Measurements from ENCODE around the gene CDK14.

The CDK14 gene

DNA sequence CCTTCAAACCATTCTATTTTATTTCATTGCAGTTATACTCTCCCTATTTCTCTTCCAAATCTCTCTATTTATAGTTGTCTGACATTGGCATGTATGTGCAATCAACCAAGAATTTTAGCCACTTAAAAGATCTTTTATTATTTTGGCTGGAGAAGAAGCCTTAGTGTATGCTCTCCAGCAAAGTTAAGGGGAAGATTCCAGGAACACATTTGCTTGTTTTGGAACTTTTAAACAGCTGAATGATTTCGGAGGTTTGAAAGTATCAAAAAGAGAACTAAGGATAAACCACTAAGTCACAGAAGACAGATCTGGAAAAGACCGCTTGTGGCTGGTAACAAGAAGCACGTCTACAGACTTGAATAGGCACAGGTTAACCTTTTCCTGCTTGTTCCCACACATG, 485.9 kb downstream of the CDK14 start:
- DNase-seq, result no peak

DNA sequence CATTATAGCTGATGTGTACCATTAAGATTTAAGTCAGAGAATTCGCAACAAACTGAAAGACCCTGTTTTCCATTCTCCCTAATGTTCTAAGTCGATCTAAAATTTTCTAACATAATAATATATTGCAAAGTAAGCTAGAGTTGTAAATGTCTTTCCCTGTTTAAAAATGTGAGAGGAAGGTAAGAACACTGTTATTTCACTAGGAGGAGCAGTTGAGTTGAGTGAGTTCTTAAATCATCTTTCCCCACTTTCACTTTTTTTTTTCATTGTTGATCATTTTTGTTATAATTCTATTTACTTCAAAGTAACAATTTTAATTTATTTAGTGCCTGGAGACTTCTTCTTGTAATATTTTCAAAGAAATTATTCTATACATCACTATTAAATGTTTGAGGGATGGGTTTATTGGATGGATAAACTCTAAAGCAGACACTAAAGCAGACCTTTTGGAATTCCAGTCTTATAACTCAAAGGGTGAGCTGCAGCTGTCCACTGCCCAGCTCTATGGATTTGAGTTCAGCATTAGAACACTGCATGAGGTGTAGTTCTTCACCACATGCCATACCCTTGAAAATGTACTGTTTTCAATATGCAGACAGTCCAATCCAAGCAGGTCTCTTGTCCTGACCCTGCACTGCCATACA, 486.9 kb downstream of the CDK14 start:
- DNase-seq, result no peak

DNA sequence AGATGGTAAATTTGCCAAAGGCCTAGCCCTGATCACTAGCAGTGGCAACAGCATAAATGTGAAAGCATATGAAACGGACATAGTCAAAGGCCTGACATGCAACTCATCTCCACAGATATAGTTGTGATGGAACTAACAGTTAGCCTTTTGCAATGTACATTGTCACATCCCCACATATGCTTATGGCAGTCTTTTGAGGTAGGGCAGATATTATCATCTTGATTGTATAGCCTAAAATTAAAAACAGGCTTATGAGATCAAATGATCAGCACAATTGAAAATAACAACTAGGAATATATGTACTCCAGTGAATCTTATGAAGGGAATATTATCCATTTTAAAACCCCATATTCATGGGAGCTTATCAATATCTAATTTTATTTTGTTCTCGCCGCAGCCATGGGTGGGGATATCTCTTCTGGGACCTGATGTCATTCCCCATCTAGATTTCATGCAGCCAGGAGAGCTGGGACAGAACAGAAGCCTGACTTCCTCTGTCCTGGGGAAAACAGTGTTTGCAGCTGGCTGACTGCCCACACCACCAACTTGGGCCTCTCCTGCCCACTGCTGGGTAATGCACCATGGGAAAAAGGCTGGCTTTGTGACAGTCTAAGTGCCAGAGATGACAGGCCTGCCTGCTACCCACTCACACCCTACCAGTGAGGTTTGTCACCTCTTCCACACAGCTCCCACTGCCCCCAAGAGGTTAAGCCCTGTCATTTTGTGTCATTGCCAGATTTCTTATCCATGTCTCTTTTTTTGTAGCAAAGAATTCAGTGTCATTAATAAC, 487.9 kb downstream of the CDK14 start:
- DNase-seq, result no peak

DNA sequence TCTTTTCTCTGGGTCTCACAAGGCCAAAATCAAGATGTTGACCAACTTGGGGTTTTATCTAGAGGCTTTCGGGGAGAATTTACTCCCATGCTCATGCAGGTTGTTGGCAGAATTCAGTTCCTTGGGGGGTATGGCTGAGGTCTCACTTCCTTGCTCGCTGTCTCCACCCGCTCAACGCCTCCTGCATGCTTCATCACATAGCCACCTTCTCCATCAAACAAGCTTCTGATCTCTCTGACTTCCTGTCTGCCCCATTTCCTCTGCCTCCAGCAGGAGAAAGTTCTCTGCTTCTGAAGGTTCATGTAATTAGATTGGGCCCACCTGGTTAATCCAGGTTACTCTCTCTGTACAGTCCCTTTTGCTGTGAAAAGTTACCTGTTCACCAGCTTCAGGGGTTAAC, 489.1 kb downstream of the CDK14 start:
- DNase-seq, result no peak

DNA sequence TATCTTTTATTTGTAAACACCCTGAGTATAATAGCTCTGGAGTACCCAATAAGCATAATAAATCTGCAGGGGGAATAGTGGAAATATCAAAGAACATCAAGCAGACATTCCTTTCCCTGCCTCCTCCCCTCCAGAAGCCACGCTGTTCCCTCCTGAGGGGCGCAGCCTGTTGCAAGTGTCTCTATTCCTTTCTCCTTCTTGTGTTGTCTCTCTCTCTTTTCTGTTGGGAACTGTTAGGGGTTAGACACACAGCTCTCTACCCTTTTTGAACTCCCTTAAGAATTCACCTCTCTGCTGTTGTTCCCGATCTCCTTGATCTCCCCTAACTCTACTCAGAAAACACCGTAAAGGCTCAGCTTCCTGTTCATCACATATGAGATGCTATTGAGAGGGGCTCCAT, 490.1 kb downstream of the CDK14 start:
- DNase-seq, result no peak

DNA sequence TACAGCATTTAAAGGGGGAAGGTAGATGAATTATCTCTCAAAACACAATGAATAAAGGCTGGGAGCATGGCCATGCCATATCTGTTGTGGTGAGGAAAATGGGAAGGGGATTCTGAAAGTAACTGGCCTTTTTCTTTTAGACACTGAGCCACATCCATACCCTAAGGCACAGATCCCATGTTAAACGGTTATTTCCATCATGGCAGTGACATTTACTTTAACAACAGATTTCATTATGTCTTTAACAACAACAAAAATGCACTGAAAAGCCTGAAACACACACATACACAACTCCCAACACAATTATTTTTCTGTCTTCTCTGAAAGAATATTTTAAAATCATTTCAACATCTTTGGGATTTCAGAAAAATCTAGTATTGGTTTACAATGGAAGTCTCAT, 492.0 kb downstream of the CDK14 start:
- DNase-seq, result no peak

DNA sequence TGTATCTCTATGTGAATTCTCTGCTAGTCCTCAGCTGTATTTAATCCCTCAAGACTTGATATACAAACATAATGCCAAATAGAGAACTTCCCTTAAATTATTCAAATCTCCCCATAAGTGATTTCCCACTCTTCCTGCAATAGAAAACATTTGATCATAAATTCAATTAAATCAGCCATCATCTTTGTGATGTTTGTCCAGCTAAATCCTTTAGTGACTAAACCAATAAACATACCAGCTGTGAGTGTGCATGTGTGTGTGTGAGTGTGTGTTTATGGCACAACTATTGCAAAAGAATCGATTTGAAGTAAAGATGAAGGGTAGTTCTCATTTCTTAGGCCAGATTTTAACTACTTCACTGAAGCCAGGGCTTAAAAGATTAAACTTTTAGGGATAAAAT, 492.6 kb downstream of the CDK14 start:
- no peak for DNase-seq

DNA sequence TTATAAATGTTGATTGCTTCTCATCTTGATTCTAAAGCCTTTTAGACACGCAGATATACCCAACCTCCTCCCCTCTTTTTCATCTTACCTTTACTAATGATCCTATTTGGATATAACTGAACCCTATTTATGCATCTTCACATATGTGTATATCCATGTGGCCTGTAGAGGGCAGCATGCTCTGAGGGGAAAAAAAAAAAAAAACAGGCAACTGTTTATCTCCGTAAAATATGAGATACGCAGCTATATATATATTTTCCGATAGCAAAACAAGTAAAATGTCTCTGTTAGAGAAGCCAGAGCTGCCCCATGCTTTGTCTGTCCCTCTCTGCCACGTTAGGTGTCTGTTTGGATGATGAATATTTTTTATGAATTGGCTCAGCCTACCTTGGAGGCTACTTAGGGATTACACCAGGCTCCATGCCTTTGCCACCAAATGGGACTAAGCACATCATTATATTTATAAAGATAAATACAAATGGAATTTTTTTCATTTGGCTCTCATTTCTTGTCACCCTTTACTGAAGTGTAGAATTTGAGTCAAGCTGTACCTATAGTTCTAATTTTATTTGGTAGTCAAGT, 493.4 kb downstream of the CDK14 start:
- DNase-seq, result no peak

DNA sequence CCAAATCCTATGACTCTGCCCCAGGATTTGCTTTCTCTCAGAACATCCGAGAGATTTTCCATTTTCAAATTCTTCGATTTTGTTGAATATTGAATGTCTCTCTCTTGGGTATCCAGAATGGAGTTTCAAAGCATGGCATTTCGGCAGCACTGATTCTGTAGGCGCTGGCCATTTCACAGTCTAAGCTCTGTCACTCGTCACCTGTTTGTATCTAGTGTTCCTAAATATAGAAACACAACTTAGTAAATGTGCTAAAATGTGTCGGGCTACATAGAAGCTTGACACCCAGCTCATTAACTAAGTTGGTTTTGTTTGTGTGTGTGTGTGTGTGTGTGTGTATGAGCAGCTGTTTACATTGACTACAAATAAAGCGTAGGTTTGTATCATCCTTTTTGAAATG, 494.6 kb downstream of the CDK14 start:
- no peak for DNase-seq

DNA sequence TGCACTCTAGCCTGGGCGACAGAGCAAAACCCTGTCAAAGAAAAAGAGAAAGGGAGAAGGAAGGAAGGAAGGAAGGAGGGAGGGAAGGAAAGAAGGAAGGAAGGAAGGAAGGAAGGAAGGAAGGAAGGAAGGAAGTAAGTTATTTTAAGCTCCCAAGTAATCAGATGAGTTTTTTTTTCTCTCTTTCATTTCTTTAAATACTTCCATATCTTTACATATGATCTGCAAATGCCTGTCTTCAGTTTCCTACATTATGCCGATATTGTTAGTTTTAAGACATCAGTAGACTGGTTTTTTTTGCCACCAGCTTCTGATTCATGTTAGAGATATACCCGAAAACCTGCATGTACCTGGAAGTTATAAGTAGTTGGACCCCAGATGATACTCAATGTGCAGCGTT, 495.5 kb downstream of the CDK14 start:
- DNase-seq, result no peak

DNA sequence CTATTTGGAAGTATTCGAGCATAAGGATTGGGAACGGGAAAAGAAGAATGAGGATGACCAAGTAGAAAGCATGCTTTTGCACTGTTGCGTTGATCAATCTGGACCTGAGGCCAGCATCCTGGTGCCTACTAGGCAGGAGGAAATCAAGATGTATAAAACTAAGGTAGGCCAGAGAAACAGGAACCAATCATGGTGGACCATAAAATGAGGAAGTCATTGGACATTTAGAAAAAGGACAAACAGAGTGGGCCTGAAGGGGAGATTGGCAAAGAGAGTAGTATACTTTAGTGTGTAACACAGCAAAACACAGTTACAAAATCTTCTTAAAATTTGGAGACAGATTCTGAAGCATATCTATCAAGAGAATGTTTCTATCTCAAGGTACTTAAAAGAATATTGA, 497.1 kb downstream of the CDK14 start:
- no peak for DNase-seq

DNA sequence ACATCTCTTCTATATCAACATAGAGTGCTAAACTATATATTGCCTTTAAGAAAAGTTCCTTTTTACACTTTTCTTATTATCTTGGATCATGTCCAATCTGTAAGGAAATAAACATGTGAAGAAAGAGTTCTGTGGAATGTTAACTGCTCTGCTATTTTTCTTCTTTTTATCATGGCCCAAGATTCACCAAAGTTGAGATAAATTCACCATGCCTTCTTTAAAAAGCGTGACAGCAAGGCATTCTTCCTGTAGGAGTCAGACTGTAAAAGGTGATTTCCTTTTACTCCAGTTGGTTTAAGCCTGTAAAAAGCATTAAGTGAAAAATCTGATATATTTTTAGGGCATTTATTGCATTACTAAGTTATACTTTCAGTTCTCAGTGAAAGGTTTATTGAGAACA, 502.4 kb downstream of the CDK14 start:
- DNase-seq, result no peak

DNA sequence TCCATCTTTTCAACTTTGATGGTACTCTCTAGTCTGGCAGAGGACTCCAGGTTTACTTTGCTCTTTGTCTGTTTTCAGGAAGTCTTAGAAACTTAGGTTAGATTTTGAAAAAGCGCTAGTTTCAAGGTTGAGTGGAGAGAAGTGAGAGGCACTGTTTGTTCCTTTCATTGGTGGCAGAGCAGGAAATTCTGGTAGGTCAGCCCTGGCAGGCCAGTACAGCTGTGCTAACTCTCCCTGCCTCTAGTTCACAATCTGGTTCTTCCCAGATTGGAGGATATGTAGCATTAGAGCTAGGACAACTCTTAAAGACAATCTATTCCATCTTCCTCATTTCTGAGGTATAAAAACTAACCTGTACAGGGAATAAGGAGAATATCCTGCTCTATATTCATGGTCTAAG, 507.2 kb downstream of the CDK14 start:
- no peak for DNase-seq

DNA sequence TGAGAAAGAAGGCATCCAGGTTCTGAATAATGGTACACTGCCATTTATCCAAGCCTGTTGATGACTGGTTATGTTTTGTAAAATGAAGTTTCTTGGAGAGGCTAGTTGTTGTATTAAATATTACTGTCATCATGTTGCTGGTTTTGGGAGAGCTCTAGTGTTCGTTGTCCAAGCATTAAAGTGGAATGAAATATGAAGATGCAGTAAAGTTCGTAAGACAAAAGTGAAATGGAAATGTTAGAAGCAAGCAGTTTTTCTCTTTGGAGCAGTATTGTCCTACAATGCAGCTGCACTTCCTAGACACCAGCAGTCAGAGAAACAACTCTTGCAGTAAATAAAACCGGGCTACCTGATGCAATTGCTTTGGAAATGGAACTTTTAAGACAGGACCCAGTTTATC, 511.3 kb downstream of the CDK14 start:
- no peak for DNase-seq

DNA sequence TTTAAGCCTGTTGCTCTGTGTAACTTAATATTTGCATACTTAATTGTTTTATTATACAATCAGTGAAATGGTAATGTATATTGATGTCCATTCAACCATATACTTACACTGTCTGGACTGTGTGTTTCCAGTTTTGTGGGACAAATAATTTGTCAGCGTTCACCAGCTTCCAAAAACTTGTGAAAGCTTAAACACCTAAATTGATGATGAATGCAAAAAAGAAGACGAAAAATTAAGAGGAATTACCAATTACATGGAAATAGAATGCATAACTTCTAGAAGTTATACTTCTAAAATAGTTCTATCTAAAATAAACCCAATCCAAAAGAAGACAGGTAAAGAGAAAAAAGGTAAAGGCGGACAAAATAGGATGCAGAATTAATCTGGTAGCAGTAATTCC, 513.1 kb downstream of the CDK14 start:
- no peak for DNase-seq

DNA sequence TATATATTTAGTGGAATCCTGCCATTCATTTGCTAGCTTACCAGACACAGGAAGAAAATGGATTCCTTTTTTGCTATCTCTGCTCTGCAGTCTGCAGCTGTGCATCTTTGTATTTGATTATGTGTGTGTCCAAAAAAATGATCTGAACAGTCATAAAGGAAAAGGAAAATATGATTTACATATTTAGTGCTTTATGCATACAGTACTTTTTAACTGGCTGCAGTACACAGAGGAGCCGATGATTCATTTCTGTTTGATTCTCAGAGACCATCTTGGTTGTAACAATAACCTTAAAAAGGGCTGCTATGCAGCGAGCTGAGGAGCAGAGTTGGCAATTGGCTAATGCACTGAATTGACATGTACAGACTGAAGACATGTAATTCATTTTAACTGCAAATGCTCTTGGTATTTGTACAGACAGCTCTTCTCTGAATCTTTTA, 516.8 kb downstream of the CDK14 start:
- no peak for DNase-seq

DNA sequence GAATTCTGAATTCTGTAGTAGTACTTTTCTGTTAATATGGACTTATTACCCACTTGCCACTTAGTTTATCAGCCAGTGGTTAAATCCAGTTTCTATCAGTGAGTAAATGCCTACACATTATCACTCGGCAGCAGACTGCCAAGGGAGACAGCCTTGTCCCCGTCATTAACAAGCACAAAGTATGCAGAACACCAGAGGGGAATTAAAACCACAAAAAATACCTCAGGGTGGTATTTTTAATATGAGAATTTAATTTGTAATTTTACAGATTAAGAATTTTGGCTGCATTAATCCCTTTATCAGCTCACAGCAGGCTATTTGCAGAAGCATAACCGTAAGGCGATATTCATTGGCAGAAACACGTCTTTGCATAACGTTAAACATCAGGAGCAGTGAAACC, 518.1 kb downstream of the CDK14 start:
- DNase-seq, result no peak

DNA sequence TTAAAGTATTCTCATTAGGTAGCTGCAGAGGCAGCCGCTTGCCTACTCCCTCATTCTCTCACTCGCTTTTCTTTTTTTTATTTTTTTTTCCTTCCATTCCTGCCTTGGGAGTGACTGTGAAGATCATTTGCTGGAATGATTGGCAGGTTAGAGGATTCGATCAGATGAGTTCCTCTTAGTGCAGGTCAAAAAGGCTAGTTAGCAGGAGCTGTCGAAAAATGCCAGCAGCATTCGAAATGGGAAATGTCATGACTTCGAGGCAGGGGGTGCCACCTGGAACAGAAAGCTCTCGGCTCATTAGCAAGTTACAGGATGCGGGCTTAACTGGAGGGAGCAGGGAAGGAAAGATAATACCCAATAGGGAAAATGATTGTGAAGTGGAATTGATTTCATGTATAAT, 530.6 kb downstream of the CDK14 start:
- no peak for DNase-seq

DNA sequence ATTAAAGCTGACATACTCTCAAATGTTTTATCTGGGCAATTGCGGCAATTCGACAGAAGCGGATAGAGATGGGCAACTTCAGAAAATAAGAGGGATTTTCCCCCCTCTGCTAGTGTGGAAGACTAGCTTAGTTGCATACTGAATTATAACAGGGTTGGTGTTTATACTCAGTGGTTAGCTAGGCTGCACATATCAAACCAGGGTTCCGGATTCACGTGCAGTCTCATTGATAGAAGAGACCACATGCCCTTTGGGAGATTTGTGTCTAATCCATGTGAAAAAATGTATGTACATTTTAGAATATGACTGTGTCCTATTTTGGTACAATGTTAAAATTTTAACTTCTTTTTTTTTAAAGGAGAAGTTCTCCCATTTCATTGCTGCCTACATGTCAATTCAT, 531.2 kb downstream of the CDK14 start:
- DNase-seq, result no peak

DNA sequence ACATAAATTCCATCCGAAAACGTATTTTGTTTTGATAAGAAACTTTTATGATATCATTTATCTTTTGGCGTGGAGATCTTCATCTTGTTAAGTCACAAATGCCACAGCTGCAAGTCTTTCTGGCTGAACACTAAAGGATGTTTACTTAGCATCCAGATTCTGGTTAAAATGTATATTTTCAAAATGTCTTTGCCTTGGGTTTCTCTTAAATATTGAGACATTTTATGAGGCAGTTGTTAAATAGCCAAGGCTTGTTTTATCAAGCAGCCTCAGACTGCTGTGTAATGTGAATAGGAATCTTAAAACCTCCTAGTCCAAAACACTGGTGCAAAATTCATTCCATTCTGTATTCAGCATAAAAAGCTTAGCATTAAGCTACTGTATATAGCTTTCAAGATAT, 531.8 kb downstream of the CDK14 start:
- no peak for DNase-seq

DNA sequence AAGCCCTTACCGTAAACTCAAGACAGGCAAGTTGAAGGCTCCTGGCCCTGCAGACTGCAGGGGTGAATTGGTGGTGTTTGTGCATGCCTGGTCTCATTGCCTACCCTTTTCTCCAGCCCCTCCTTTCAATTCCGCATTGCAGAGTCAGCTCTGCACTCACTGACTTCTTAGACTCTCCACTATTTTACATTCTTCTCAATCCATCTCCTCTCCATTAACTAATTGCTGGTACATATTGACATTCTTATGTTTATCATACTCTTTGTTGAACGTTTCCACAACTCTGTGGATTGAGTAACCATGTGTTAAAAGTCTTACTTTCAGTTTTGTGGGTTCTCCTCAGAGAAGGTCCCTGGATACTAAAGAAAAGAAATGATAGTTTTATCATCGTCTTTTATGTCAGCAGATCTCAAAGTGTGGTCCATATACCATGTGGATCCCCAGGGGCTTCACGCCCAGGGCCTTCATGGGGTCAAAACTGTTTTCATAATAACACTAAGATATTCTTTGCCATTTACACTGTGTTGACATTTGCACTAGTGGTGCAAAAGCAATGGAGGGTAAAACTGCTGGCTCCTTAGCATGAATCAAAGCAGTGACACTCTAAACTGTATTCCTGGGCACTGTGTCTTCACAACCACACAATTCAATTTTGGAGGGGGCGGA, 532.7 kb downstream of the CDK14 start:
- DNase-seq, result no peak

DNA sequence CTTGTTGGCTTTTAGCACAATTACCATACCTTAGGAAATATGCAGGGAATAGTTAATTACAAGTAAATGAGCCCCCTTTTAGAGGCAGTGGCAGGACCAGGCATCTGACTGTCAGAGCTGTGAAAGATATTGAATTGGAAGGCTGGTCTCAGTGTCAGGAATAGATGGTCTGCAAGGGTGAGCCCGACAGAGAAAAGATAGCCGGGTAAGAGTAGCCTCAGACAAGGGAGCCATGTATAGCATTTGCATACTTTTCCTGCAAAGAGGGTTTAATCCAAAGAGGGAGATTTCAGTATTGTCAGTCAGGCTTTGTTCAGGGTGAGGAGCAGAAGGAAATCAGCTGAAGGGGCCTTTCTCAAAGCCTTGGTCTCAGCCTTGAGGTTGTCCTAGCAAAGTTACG, 539.2 kb downstream of the CDK14 start:
- DNase-seq, result no peak

DNA sequence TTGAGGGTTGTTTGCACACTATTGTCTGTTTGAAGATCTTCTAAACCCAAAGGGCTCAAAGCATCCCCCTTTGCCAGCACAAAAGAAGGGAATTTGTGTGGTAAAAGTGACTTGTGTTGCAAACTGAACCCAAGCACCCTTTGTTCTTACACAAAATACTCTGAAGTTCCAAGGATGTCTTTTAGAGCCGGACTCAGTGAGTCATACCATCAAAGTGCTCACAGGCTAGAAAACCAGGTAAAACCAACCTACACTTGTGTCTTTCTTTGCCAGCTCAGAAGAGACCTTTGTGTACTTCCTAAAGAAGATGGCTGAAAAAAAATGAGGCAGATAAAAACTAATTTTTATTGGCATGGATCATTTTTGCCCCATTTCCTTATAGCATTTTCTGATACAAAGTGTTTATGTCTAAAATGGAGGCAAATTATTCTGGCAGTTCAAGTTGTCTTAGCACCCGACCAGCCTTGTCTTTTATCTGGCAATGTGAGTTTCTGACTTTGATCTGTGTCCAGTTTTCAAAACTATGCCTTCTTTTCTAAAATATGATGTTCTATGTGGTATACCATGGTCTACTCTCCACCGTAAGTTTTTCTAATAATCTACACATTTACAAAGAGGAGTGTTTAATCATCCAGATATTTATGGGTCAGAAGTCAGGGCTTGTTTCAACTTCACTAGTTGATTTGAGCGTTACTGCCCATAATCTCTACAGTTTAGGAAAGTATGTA, 539.7 kb downstream of the CDK14 start:
- no peak for DNase-seq
